HepG2 (cell line): ENCODE measurements around the gene ARHGEF40. TPM values are rescaled to one million over a fixed set of nuclear protein-coding genes. Genes with fewer than 3 reads are reported as not detected.

Source experiments
- EP300 ChIP-seq, 3 experiments: sonication (generic) in 1 of 3; formaldehyde crosslinking in 1 of 3; IDR thresholded peaks; 2 replicates each; pipeline versions ENCODE4 v1.5.1 to v1.6.1; 2011 to 2020; ENCODE audit warnings: low read depth in 2 of 3, low read length in 2 of 3, borderline replicate concordance in 1 of 3, improper control_type of control experiment in 1 of 3, mild to moderate bottlenecking in 1 of 3, missing genetic modification reagents in 1 of 3, moderate library complexity in 1 of 3
- HNF4G ChIP-seq, 2 experiments: sonication (generic) in 1 of 2; formaldehyde crosslinking in 1 of 2; IDR thresholded peaks; 2 replicates each; pipeline versions ENCODE4 v1.4.0 to v1.6.1; 2011 to 2020; ENCODE audit warnings: borderline replicate concordance in 2 of 2, low read depth in 2 of 2, mild to moderate bottlenecking in 2 of 2, low read length in 1 of 2, missing genetic modification reagents in 1 of 2, moderate library complexity in 1 of 2
- RBM39 ChIP-seq: fragments of 200-400 bp; formaldehyde crosslinking; IDR thresholded peaks from one replicate; pipeline ENCODE4 v1.6.1; 2018; ENCODE audit warnings: antibody characterized with exemption, mild to moderate bottlenecking, low read depth, low read length; ENCODE audit not compliant: poor library complexity, severe bottlenecking
- REXO4 ChIP-seq: sonication (generic); formaldehyde crosslinking; IDR thresholded peaks from 2 replicates; pipeline ENCODE4 v1.8.0; 2022; ENCODE audit warnings: missing genetic modification reagents, mild to moderate bottlenecking, borderline replicate concordance
- RFXAP ChIP-seq: sonication (generic); formaldehyde crosslinking; IDR thresholded peaks from 2 replicates; pipeline ENCODE4 v1.4.0; 2020; ENCODE audit warnings: missing genetic modification reagents, borderline replicate concordance
- THAP11 ChIP-seq: IDR thresholded peaks from 2 replicates; pipeline ENCODE4 v1.6.1; 2016; ENCODE audit warnings: missing biosample characterization, missing genetic modification reagents
- XBP1 ChIP-seq: sonication (generic); formaldehyde crosslinking; IDR thresholded peaks from 2 replicates; pipeline ENCODE4 v1.5.0; 2020; ENCODE audit warnings: missing genetic modification reagents
- ZNF441 ChIP-seq: sonication (generic); formaldehyde crosslinking; IDR thresholded peaks from 2 replicates; pipeline ENCODE4 v1.7.0; 2021; ENCODE audit warnings: missing genetic modification reagents, borderline replicate concordance
- ZNF674 ChIP-seq: sonication (generic); formaldehyde crosslinking; IDR thresholded peaks from 2 replicates; pipeline ENCODE4 v1.5.0; 2020; ENCODE audit warnings: low read depth, mild to moderate bottlenecking, missing genetic modification reagents
- ZNF713 ChIP-seq: sonication (generic); formaldehyde crosslinking; IDR thresholded peaks from 2 replicates; pipeline ENCODE4 v1.4.0; 2020; ENCODE audit warnings: mild to moderate bottlenecking, missing genetic modification reagents
- ZNF768 ChIP-seq: sonication (generic); formaldehyde crosslinking; IDR thresholded peaks from 2 replicates; pipeline ENCODE4 v1.4.0; 2020; ENCODE audit warnings: missing genetic modification reagents
- polyA plus RNA-seq, 8 experiments: library from polyadenylated mRNA; depleted of rRNA in 3 of 8; stranded (reverse) in 7 of 8; unstranded in 1 of 8; fragments of >200 nt; fragmentation: Illumina TruSeq in 4 of 8; extraction: Trizol in 4 of 8; gene quantifications; 2 replicates each; pipeline versions ENCODE4 v1.2.1 to v1.2.3, GENCODE V29; 2011 to 2016; ENCODE audit warnings: low read depth in 4 of 8, missing spikeins in 1 of 8, mixed read lengths in 1 of 8; ENCODE audit not compliant: insufficient read depth in 1 of 8
- total RNA-seq, 5 experiments: library from RNA; depleted of rRNA; stranded (reverse); fragments of >200 nt; fragmentation: Illumina TruSeq; extraction: Trizol; gene quantifications; 2 replicates each; pipeline ENCODE4 v1.2.3, GENCODE V29; 2016; ENCODE audit warnings: low read depth in 1 of 5
- TF ChIP-seq, protein P1 (sequence below): sonication (generic); formaldehyde crosslinking; IDR thresholded peaks from 2 replicates; pipeline ENCODE4 v1.5.1; 2020; ENCODE audit warnings: mild to moderate bottlenecking, missing genetic modification reagents, moderate library complexity

ARHGEF40 gene
- total and polyA plus RNA-seq, 2 of the 13 experiments (the other 11 are each of a cell fraction or from before 2014, with no cell fraction given) = 28.1 to 78.1 TPM

DNA sequence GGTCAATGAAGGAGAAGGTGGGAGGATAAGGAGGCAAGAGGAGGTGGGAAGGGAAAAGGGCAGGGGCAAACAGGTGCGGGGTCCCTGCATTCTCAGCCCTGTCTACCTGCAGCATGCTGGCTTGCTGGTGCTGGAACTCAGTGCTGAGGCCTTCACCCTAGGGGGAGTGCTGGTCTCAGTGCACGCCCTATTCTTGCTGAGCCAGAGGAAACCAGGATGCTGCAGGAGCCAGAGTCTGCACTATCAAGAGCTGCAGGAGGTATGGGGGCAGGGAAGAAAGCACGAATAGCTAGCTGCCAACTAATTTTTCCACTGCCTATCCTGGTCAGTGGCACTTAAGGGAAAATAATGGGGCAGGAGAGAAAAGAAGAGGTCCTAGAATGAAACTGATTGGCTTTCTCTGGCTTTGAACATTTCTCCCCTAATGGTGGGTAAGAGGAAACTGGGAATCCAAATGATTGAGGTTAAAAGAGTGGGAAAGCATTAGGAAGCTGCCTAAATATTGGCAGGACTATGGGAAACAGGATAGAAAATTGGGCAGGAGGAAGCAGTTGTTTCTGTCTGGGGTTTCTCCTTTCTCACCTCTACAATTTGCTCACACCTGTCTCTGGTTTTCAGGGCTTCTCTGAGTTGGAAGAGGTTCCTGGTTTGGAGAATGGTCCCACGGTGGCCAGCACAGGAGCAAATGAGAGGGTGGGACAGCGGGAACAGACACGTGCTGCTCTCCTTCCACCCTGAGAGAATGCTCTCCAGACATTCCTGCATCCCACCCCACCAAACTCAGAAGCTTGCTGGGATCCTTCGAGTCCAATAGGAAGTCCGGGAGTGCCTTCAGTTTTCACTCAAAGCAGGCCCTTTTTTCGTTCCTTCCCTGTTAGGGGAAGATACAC, 32.7 kb downstream of the ARHGEF40 start (continued):
- TF ChIP-seq EP300 (IDR thresholded peaks at IDR 0.05; ENCODE audit: low read depth in 2 of 2, low read length in 2 of 2) (no peak), EP300 (CRISPR knock-in tag; IDR thresholded peaks at IDR 0.05; ENCODE audit: borderline replicate concordance) (0 out of 2 replicates have a peak, but pooled peaks have one; percentile 13), XBP1 (CRISPR knock-in tag) (no peak), HNF4G (IDR thresholded peaks at IDR 0.05; ENCODE audit: borderline replicate concordance, low read depth, low read length) (no peak), HNF4G (CRISPR knock-in tag; IDR thresholded peaks at IDR 0.05; ENCODE audit: borderline replicate concordance, low read depth) (no peak), RFXAP (CRISPR knock-in tag) (0 out of 2 replicates have a peak, but pooled peaks have one; percentile 40), RBM39 (no peak), ZNF674 (CRISPR knock-in tag) (no peak), THAP11 (CRISPR knock-in tag) (peak; percentile 84), ZNF768 (CRISPR knock-in tag) (no peak), ZNF441 (CRISPR knock-in tag) (no peak), REXO4 (no peak), ZNF713 (CRISPR knock-in tag) (no peak)
- TF ChIP-seq, protein P1, sequence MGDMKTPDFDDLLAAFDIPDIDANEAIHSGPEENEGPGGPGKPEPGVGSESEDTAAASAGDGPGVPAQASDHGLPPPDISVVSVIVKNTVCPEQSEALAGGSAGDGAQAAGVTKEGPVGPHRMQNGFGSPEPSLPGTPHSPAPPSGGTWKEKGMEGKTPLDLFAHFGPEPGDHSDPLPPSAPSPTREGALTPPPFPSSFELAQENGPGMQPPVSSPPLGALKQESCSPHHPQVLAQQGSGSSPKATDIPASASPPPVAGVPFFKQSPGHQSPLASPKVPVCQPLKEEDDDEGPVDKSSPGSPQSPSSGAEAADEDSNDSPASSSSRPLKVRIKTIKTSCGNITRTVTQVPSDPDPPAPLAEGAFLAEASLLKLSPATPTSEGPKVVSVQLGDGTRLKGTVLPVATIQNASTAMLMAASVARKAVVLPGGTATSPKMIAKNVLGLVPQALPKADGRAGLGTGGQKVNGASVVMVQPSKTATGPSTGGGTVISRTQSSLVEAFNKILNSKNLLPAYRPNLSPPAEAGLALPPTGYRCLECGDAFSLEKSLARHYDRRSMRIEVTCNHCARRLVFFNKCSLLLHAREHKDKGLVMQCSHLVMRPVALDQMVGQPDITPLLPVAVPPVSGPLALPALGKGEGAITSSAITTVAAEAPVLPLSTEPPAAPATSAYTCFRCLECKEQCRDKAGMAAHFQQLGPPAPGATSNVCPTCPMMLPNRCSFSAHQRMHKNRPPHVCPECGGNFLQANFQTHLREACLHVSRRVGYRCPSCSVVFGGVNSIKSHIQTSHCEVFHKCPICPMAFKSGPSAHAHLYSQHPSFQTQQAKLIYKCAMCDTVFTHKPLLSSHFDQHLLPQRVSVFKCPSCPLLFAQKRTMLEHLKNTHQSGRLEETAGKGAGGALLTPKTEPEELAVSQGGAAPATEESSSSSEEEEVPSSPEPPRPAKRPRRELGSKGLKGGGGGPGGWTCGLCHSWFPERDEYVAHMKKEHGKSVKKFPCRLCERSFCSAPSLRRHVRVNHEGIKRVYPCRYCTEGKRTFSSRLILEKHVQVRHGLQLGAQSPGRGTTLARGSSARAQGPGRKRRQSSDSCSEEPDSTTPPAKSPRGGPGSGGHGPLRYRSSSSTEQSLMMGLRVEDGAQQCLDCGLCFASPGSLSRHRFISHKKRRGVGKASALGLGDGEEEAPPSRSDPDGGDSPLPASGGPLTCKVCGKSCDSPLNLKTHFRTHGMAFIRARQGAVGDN (CRISPR knock-in tag) = peak; percentile 62
